Activated CD8-positive, alpha-beta memory T cell treated with anti-CD3 and anti-CD28 coated beads, Interleukin-2, amount 50 U/mL, for 48 hours (primary cell): ENCODE results near the gene ZIC5.
A peak's percentile ranks its signal among the peaks of the same experiment; 100 is the strongest.

Experiments
- DNase-seq: peaks from one replicate; pipeline ENCODE4 v3.0.0-alpha.2; 2020

Gene ZIC5

DNA sequence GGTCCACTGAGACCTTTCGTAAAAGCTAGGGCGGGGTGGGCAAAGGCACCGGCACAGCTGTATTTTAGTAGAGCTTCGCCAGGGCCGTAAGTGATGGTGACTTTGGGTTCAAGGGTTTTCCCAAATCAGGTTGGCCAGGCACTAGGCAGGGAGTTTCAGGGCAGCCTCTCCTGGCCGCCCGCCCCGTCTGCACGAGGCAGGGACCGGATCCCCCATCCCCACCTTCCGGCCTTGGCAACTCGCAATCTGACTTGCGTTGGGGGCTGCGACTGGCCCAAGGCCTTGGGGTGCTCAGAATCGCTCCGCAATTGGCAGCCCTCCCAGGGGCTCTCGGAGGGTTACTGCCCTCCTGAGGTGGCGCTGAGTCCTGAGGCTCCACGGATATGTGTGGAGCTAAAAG, 4.1 kb upstream of the ZIC5 start:
- DNase-seq: no peak

GRCh38 chr13:99974939-99975561, 3.5 kb upstream of the ZIC5 start:
- no peak for DNase-seq

DNA sequence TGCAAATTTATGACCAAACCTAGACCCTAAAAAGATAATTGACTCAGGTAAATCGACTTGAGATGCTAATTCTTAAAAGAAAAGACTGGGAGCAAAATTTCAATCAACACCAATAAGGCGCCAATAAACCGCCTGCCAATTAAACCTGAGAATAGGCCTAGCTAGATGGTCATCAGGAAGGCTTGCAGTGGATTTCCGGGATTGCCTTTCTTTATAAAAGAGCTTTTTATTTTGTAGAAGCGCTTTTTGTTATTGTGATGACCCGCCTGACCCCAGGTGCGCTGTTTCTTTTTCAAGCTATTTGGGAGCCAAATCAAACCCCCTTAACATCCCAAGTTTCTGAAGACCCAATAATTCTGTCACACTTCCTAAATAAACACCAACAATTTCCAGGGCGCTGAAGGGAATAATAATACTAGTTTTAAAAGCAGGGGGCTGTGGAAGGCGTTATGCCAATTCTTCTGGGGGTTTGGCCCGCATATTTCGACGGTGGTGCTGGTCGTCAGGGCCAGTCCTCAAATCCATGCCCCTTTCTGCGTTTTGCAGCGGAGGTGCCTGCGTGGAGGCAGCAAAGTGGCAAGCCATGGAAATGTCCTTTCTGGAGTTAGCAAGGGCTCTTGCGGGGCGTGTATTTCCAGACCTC, 2.9 kb upstream of the ZIC5 start:
- DNase-seq: no peak

DNA sequence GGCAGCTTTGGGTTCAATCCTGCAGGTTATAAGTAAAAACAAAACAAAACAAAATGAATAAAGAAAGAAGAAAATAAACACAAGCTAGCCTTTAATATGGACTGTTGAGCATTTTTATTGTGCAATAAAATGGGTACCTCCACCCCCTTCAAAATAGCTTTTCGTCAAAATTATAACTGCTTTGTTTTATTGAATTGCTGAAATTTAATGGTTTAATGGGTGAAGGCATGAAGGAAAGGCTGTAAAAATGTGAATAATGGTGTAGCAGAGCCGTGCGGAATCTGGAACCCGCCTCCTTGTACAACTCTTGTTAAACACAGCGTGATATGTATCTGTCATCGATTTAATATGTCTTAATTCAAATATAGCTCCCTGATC, 2.2 kb upstream of the ZIC5 start:
- DNase-seq: no peak

- DNase-seq: no peak
These were observed 1.7 kb upstream of the ZIC5 start for GRCh38 chr13:99973163-99973807.

GRCh38 chr13:99972190-99972731, 694 bp upstream of the ZIC5 start:
- no peak for DNase-seq

DNA sequence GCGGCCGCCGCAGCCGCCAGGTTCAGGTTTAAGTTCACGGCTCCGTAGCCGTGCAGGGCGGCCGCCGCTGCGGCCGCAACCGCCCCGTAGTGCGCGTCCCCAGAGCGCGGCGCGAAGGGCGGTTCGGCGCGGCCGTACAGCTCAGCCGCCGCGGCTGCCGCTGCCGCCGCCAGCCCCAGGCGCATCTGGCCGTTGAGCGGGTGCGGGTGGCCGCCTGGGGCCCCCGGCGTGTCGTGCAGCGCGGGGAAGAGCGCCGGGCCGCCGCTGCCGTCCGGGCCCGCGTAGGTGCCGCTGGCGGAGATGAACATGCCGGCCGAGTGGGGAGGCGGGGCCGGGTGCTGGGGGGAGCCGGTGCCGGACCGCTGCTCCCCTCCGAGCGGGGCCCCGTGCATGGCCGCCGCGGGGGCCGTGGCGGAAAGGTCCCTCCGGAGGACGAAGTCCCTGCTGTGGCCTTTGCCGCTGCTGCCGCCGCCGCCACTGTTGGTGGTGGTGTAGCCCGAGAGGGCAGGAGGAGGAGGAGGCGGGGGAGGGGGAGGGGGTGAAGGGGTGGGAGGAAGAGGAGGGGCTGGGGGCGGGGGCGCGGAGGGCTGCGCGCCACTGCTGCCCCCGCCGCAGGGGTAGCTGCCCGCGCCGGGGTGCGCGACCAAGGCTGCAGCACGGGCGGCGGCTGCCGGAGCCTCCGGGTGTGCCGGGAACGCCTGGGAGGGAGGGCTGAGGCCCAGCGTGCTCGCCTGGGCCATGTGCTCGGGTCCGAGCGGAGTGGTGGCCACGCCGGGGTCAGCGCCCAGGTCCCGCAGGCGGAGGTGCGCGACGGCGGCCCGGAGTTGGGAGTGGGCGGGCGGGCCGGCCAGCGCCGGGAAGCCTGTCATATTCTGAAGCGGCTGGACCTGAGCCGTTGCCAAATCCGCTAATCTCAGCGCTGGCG, 654 bp downstream of the ZIC5 start:
- DNase-seq: no peak

- DNase-seq: peak; percentile 69
These were observed 1.5 kb downstream of the ZIC5 start for GRCh38 chr13:99969919-99970650.

GRCh38 chr13:99969453-99969918, 2.1 kb downstream of the ZIC5 start:
- no peak for DNase-seq

- DNase-seq: no peak
These were observed 2.8 kb downstream of the ZIC5 start for GRCh38 chr13:99968521-99969452.

DNA sequence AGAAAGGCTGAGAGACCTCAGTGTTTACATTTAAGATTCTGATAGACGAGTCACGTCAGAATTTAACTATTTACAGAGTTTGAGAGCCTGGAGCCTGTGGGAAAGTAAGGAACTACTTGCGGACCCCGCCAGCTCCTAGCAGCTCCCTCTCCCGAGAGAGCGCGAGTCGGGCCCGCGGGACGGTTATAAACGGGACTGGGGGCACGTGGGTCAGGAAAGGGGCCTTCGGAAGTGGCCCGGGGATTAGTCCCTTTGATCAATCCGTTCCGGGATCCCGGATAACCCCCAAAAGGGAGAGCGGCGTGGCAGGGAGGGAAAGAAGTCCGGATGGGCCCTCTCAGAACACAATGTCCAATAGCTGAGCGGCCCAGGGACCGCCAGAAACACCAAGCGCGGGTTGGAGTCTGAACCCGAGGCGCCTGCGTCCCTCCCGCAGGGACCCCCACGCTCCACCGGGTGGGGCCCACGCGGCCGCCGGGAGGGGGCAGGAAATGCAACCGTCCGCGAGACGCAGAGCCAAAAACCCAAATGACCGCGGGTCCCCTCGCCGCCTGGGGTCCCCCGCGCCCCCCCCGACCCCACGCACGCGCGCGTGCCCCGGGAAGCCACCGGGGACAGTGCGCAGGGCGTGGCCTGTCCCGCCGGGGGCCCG, 3.6 kb downstream of the ZIC5 start:
- DNase-seq: no peak

GRCh38 chr13:99967498-99967868, 4.1 kb downstream of the ZIC5 start:
- no peak for DNase-seq

- DNase-seq: no peak
These were observed 5.3 kb downstream of the ZIC5 start for GRCh38 chr13:99966064-99966805.

DNA sequence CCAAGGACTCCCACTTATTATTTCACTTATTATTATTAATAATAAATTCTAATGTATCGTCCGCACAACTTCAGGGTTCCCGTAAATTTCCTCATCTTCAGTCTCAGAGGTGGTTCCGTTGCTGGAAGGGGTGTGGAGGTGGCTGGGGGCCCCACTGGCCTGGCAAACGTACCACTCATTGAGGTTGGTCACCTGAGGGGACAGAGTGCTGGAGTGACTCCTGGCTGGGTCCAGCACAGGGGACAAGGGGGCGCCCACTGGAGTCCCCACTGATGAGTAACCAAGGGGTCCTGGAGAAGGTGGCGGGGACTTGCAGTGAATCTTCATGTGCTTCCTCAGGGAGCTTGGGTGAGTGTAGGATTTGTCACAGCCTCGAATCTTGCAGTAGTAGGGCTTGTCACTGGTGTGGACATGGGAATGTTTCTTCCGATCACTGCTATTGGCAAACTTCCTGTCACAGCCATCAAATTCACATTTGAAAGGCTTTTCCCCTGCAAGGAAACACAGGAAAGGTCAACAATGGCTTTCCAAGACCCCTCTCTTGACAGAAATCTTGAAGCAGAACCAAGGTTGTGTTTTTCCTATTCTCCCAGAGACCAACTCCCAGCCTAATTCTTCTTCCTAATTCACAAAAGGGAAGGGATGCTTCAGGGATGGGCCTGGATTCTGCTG, 6.1 kb downstream of the ZIC5 start:
- DNase-seq: peak; percentile 42

- DNase-seq: no peak
These were observed 7.7 kb downstream of the ZIC5 start for GRCh38 chr13:99963816-99964339.

DNA sequence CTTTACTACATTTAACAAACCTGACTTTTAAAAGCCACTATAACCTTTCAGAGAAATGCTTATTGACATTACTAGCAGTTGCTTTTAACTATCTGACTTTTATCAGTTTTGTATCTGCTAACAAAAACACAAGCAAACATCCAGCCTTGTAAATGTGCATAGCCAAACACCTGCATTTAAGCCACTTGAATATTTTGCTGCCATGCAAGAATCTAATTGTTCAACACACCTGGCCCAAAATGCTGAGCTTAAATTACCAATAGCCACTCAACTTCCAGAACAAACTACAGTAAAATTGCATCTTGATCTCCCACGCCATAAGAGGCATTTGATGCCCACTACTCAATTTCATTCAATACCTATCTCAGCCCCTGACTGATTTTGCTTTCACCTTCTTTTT, 9.3 kb downstream of the ZIC5 start:
- DNase-seq: no peak

GRCh38 chr13:99961636-99962035, 9.9 kb downstream of the ZIC5 start:
- DNase-seq: no peak

GRCh38 chr13:99960663-99961311, 10.8 kb downstream of the ZIC5 start:
- no peak for DNase-seq
